Heart left ventricle (tissue), 13 donors: ENCODE data around the gene FKBP7.

Experiments
- CTCF ChIP-seq, 12 donors: fragments of 200-600 bp; sonication (generic) in 4 of 12; IDR thresholded peaks; one replicate each; pipeline versions ENCODE4 v1.5.0 to v1.8.0; 2018 to 2022; ENCODE audit warnings: antibody characterized with exemption in 12 of 12, mild to moderate bottlenecking in 5 of 12
- POLR2A ChIP-seq, 2 donors: fragments of 450-650 bp; IDR thresholded peaks; one replicate each; pipeline ENCODE4 v1.6.1; 2017; ENCODE audit warnings: antibody characterized with exemption in 2 of 2, mild to moderate bottlenecking in 2 of 2, moderate library complexity in 2 of 2
- donor health status: ischemic (EF 13 %, LVEDD 7.1; RV severe dilation, severe dysfunction).
- donor health status: DM: no; HTN: yes; CAD: no.
- donor health status: DM: no; HTN: no; CAD: no.
- donor health status: ischemic (EF 25% LVEDD 6.9; RV normal size, moderate dysfunction).
- donor health status: ischemic (EF 25% LVEDD 5.7; RV mildly dilated, moderate dysfunction).
- donor health status: ischemic (EF 35%, LVEDD 5.7; RV mildly dilated, moderate dysfunction).
- donor health status: nonischemic (EF 11% LVEDD 7.7; RV severe dilation, severe dysfunction).
- donor health status: DM: yes; HTN: yes; CAD: no.
- donor health status: PGD.
- donor health status: ischemic (EF 29% LVEDD 5.4; RV normal size, mild dysfunction).
- donor health status: nonischemic (EF 23%, LVEDD 6.1; RV moderate dilation, normal function).

- TF ChIP-seq CTCF (IDR thresholded peaks at IDR 0.05) (no peak), POLR2A (IDR thresholded peaks at IDR 0.05) (no peak)
These were observed 7.0 kb upstream of the FKBP7 start for GRCh38 chr2:178485356-178485755.
